Neuron (in vitro differentiated cells): ENCODE data around the gene ACOT13.
"Not testable (repeated sequence)": the region's sequence is repeated elsewhere in the genome, so short reads cannot be mapped to it uniquely, and the experiment has no call there.

Source experiments
- H2AFZ ChIP-seq: one replicate; pipeline ENCODE4 v1.6.1; 2013; ENCODE audit warnings: low read depth, mild to moderate bottlenecking, inconsistent platforms, low read length, moderate library complexity
- H3K27me3 ChIP-seq: one replicate; pipeline ENCODE4 v1.6.1; 2013; ENCODE audit warnings: low read length; ENCODE audit not compliant: insufficient read depth
- H3K36me3 ChIP-seq: one replicate; pipeline ENCODE4 v1.6.1; 2013; ENCODE audit warnings: low read length; ENCODE audit not compliant: insufficient read depth
- H3K4me1 ChIP-seq: one replicate; pipeline ENCODE4 v1.6.1; 2013; ENCODE audit warnings: low read length; ENCODE audit not compliant: insufficient read depth
- H3K4me3 ChIP-seq: 2 replicates; pipeline ENCODE4 v1.5.1; 2013; ENCODE audit warnings: mild to moderate bottlenecking, low read length, moderate library complexity
- H3K9me3 ChIP-seq: one replicate; pipeline ENCODE4 v1.6.1; 2013; ENCODE audit warnings: low read length

Gene ACOT13

GRCh38 chr6:24666097-24666640 lies 708 bp upstream of the ACOT13 start:
- peak overlapping the region; percentile 91 for H3K4me3 ChIP-seq
- no peaks in the 10 kb centered on the region for H3K27me3 ChIP-seq
- peaks cover 19% of the 10 kb centered on the region for H3K4me1 ChIP-seq
- peaks cover 2% of the 10 kb centered on the region for H3K9me3 ChIP-seq
- H3K36me3 ChIP-seq: peaks cover 28% of the 10 kb centered on the region
- H2AFZ ChIP-seq: peak overlapping the region; percentile 74

GRCh38 chr6:24667378-24667803 lies 514 bp downstream of the ACOT13 start:
- H3K9me3 ChIP-seq: peaks cover 2% of the 10 kb centered on the region
- H2AFZ ChIP-seq: peak overlapping the region; percentile 90
- H3K36me3 ChIP-seq: peaks cover 22% of the 10 kb centered on the region
- H3K27me3 ChIP-seq: no peaks in the 10 kb centered on the region
- peak overlapping the region; percentile 91 for H3K4me3 ChIP-seq
- peaks cover 19% of the 10 kb centered on the region for H3K4me1 ChIP-seq

- not testable (repeated sequence) for H3K4me3 ChIP-seq, H2AFZ ChIP-seq, H3K9me3 ChIP-seq, H3K27me3 ChIP-seq
- Histone ChIP-seq H3K4me1 (peaks cover 19% of the 10 kb centered on the region), H3K36me3 (peaks cover 15% of the 10 kb centered on the region)
Measured at GRCh38 chr6:24668066-24668996, 1.5 kb downstream of the ACOT13 start.

- H3K9me3 ChIP-seq: peaks cover 4% of the 10 kb centered on the region
Measured at GRCh38 chr6:24668997-24669361, 2.1 kb downstream of the ACOT13 start.

GRCh38 chr6:24670492-24670891 lies 3.6 kb downstream of the ACOT13 start:
- not testable (repeated sequence) for H3K9me3 ChIP-seq, H3K27me3 ChIP-seq, H3K36me3 ChIP-seq, H2AFZ ChIP-seq, H3K4me3 ChIP-seq, H3K4me1 ChIP-seq

More at GRCh38 chr6:24668997-24669361, 2.1 kb downstream of the ACOT13 start:
- no peak overlapping the region for H2AFZ ChIP-seq
- H3K36me3 ChIP-seq: peaks cover 8% of the 10 kb centered on the region
- no peak overlapping the region for H3K4me3 ChIP-seq
- H3K27me3 ChIP-seq: no peaks in the 10 kb centered on the region
- peaks cover 19% of the 10 kb centered on the region for H3K4me1 ChIP-seq

- H3K4me1 ChIP-seq, H3K36me3 ChIP-seq, H2AFZ ChIP-seq, H3K9me3 ChIP-seq, H3K27me3 ChIP-seq, H3K4me3 ChIP-seq: not testable (repeated sequence)
Measured at GRCh38 chr6:24671077-24671476, 4.2 kb downstream of the ACOT13 start.

- Histone ChIP-seq H3K9me3 (peaks cover 4% of the 10 kb centered on the region), H3K4me3 (no peak overlapping the region), H2AFZ (no peak overlapping the region), H3K27me3 (no peaks in the 10 kb centered on the region), H3K4me1 (no peaks in the 10 kb centered on the region), H3K36me3 (no peaks in the 10 kb centered on the region)
Measured at GRCh38 chr6:24672620-24673182, 5.8 kb downstream of the ACOT13 start.

GRCh38 chr6:24673625-24674024 lies 6.7 kb downstream of the ACOT13 start:
- peaks cover 4% of the 10 kb centered on the region for H3K9me3 ChIP-seq
- H3K4me1 ChIP-seq: no peaks in the 10 kb centered on the region
- H3K27me3 ChIP-seq: no peaks in the 10 kb centered on the region
- no peak overlapping the region for H3K4me3 ChIP-seq
- H3K36me3 ChIP-seq: no peaks in the 10 kb centered on the region
- no peak overlapping the region for H2AFZ ChIP-seq

GRCh38 chr6:24678792-24679352 lies 12.0 kb downstream of the ACOT13 start:
- H3K9me3 ChIP-seq, H3K4me1 ChIP-seq, H3K36me3 ChIP-seq, H3K27me3 ChIP-seq, H2AFZ ChIP-seq, H3K4me3 ChIP-seq: not testable (repeated sequence)

GRCh38 chr6:24680582-24680981 lies 13.7 kb downstream of the ACOT13 start:
- no peaks in the 10 kb centered on the region for H3K27me3 ChIP-seq
- H3K4me1 ChIP-seq: no peaks in the 10 kb centered on the region

GRCh38 chr6:24683297-24684296 lies 16.7 kb downstream of the ACOT13 start:
- H3K4me3 ChIP-seq: no peak overlapping the region
- peaks cover 9% of the 10 kb centered on the region for H3K36me3 ChIP-seq
- no peak overlapping the region for H2AFZ ChIP-seq
- no peaks in the 10 kb centered on the region for H3K9me3 ChIP-seq
- H3K27me3 ChIP-seq: no peaks in the 10 kb centered on the region
- no peaks in the 10 kb centered on the region for H3K4me1 ChIP-seq

More at GRCh38 chr6:24680582-24680981, 13.7 kb downstream of the ACOT13 start:
- no peaks in the 10 kb centered on the region for H3K36me3 ChIP-seq
- no peak overlapping the region for H3K4me3 ChIP-seq
- no peaks in the 10 kb centered on the region for H3K9me3 ChIP-seq
- no peak overlapping the region for H2AFZ ChIP-seq

GRCh38 chr6:24686408-24686807 lies 19.5 kb downstream of the ACOT13 start:
- Histone ChIP-seq H3K9me3 (no peaks in the 10 kb centered on the region), H3K27me3 (no peaks in the 10 kb centered on the region), H2AFZ (no peak overlapping the region), H3K4me3 (no peak overlapping the region), H3K36me3 (peaks cover 9% of the 10 kb centered on the region), H3K4me1 (no peaks in the 10 kb centered on the region)
